Muscle layer of duodenum (tissue), 2 donors: ENCODE results near the gene PLVAP.

Source experiments
- H3K27ac ChIP-seq: one replicate; pipeline ENCODE4 v1.7.0; 2013; ENCODE audit warnings: mild to moderate bottlenecking, low read length
- H3K27me3 ChIP-seq: one replicate; pipeline ENCODE4 v1.7.0; 2013; ENCODE audit warnings: low read depth, mild to moderate bottlenecking, control low read depth, low read length
- H3K36me3 ChIP-seq, 2 donors: one replicate each; pipeline ENCODE4 v1.7.0; 2013; ENCODE audit warnings: low read length in 2 of 2, control low read depth in 1 of 2, mild to moderate bottlenecking in 1 of 2; ENCODE audit not compliant: insufficient read depth in 2 of 2, control insufficient read depth in 1 of 2
- H3K4me1 ChIP-seq, 2 donors: one replicate each; pipeline ENCODE4 v1.7.0; 2013; ENCODE audit warnings: low read length in 2 of 2, mild to moderate bottlenecking in 2 of 2, control low read depth in 1 of 2, moderate library complexity in 1 of 2; ENCODE audit not compliant: insufficient read depth in 2 of 2, control insufficient read depth in 1 of 2
- H3K4me3 ChIP-seq, 2 donors: one replicate each; pipeline ENCODE4 v1.7.0; 2013; ENCODE audit warnings: low read length in 2 of 2, low read depth in 1 of 2, mild to moderate bottlenecking in 1 of 2
- H3K9me3 ChIP-seq, 2 donors: one replicate each; pipeline ENCODE4 v1.7.0; 2013; ENCODE audit warnings: low read length in 2 of 2, control low read depth in 1 of 2, mild to moderate bottlenecking in 1 of 2; ENCODE audit not compliant: control insufficient read depth in 1 of 2
- donor health status: healthy.

The PLVAP gene

GRCh38 chr19:17309965-17310461 is 67.1 kb downstream of the PLVAP start:
- H3K36me3 ChIP-seq = peaks cover 8 to 20% of the 10 kb centered on the region in 2 donors
- no peaks in the 10 kb centered on the region for H3K9me3 ChIP-seq
- no peaks in the 10 kb centered on the region for H3K27me3 ChIP-seq
- H3K27ac ChIP-seq = peak overlapping the region; percentile 56
- H3K4me3 ChIP-seq = peak overlapping the region; percentile 85 to 89
- H3K4me1 ChIP-seq = peaks cover 16 to 32% of the 10 kb centered on the region in 2 donors

DNA sequence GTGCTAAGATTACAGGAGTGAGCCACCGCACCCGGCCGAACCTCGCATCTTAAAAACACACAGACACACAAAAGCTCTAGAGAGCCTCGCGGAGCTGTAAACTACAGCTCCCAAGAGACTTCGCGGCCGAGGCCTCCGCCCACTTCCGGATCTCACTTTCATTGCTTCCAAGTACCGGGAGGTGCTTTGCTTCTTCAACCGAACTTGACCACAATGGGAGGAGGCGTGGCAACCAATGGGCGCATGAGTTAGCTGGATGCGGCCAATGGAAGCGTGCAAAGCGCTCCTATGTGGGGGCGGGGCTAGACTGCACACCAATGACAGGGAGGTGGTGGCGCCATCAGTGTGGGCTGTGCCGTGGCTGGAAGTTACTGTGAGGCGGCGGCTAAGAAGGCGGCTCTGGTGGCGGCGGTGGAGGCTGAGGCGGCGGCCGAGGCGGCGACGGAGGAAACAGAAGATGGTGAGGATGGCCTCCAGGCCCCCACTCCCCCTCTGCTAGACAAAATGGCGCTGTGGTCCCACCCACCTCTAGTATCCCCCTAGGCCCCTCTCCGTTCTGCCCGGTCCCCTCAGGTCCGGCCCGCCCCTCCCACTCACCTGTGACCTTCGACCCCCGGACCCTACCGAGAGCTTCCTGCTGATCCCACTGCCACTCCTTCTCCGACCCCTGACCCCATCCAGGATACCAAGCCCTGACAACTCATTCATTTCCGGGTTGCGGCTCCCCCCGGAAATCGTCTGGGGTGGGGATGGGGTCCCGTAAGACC is 67.8 kb downstream of the PLVAP start, which contains the start of gene DDA1:
Gene DDA1 (plus strand): TSS at position 366 of the 767 bp plus-strand sequence. CDS start 92 bp downstream, at position 458.
- H3K4me3 ChIP-seq = peak within 1 kb of the TSS; percentile 85 to 89
- peak within 1 kb of the TSS; percentile 56 for H3K27ac ChIP-seq
- peaks cover 4 to 16% of the 10 kb centered on the region in 2 donors for H3K36me3 ChIP-seq
- peaks cover 16 to 38% of the 10 kb centered on the region in 2 donors for H3K4me1 ChIP-seq
- H3K27me3 ChIP-seq = no peaks in the 10 kb centered on the region
- no peaks in the 10 kb centered on the region for H3K9me3 ChIP-seq

- Histone ChIP-seq H3K27me3 (no peaks in the 10 kb centered on the region), H3K9me3 (no peaks in the 10 kb centered on the region), H3K4me3 (no peak overlapping the region), H3K4me1 (peaks cover 16 to 49% of the 10 kb centered on the region in 2 donors), H3K36me3 (peaks cover 0 to 7% of the 10 kb centered on the region in 2 donors), H3K27ac (no peak overlapping the region)
Observed at GRCh38 chr19:17307876-17308377, 69.2 kb downstream of the PLVAP start.

DNA sequence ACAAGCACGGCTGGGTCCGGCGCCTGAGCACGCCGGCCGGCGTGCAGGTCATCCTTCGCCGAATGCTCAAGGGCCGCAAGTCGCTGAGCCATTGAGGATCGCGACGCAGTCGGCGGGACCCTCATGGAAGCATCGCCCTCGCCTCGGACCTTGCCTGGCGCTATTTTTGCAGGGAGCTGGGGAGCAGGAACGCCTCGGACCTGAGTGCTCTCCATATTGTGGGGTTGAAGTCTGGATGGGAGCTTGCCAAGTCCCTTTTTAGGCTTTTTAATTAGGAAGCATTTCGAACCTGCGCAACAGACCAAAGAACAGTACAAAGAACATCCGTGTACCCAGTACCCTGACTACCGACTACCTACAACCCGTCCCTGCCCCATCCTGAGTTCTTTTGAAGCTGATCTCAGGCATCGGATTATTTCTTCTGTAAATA is 70.8 kb downstream of the PLVAP start:
- Histone ChIP-seq H3K27ac (peak overlapping the region; percentile 88), H3K9me3 (no peaks in the 10 kb centered on the region), H3K27me3 (no peaks in the 10 kb centered on the region), H3K4me1 (peaks cover 22 to 49% of the 10 kb centered on the region in 2 donors), H3K4me3 (peak overlapping the region; percentile 72 to 92), H3K36me3 (no peaks in the 10 kb centered on the region)

DNA sequence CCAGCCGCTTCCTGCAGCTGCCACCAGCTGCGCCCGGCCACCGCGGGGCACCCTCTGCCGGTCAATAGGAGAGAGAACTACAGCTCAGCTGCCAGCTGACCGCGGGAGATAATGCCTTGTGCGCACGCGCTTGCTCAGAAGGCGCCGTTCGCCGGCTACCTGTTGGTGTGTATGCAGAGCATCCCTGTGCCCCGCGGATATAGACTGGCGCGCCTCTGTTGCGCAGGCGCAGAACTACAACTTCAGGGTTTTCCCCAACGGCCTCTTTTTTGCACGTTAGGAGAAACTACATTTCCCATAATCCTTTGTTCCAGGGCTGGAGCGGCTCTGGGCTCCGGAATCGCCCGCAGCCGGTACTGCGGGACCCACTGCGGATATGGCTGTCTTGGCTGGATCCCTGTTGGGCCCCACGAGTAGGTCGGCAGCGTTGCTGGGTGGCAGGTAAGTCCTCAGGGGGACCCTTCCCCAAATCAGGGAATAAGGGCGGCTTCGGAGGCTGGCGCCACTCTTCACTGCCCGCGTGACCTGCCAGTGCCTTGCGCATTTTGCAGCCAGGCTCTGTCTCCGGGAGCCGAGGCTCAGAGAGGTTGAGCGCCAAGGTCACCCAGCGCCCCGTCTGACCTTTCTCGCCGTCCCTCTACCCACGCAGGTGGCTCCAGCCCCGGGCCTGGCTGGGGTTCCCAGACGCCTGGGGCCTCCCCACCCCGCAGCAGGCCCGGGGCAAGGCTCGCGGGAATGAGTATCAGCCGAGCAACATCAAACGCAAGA is 71.4 kb downstream of the PLVAP start, which contains the start of gene MRPL34:
Gene MRPL34 (plus strand): TSS at position 356 of the 768 bp plus-strand sequence. CDS start 21 bp downstream, at position 377.
- H3K27ac ChIP-seq = peak within 1 kb of the TSS; percentile 88
- H3K4me1 ChIP-seq = peaks cover 21 to 49% of the 10 kb centered on the region in 2 donors
- no peaks in the 10 kb centered on the region for H3K36me3 ChIP-seq
- H3K4me3 ChIP-seq = peak within 1 kb of the TSS; percentile 72 to 92
- no peaks in the 10 kb centered on the region for H3K9me3 ChIP-seq
- H3K27me3 ChIP-seq = no peaks in the 10 kb centered on the region

- H3K27ac ChIP-seq = peak overlapping the region; percentile 88
- H3K36me3 ChIP-seq = no peaks in the 10 kb centered on the region
- H3K4me3 ChIP-seq = peak overlapping the region; percentile 72 to 92
- H3K9me3 ChIP-seq = no peaks in the 10 kb centered on the region
- peaks cover 15 to 44% of the 10 kb centered on the region in 2 donors for H3K4me1 ChIP-seq
- no peaks in the 10 kb centered on the region for H3K27me3 ChIP-seq
Observed at GRCh38 chr19:17305216-17305516, 72.0 kb downstream of the PLVAP start.

GRCh38 chr19:17304386-17305215 is 72.5 kb downstream of the PLVAP start:
- peak overlapping the region; percentile 88 for H3K27ac ChIP-seq

DNA sequence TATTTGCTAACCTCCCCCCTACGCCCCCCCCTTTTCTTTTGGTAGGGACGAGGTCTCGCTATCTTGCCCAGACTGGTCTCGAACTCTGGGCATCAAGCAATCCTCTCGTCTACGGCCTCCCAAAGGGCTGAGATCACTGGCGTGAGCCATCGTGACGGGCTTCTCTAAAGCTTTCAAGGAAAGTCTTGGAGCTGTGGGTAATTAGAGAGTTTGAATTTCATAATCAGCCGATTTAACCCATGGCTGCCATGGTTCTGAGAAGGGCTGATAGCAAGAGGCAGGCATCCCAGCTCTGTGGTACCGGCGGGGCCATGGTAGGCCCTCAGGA is 73.2 kb downstream of the PLVAP start:
- Histone ChIP-seq H3K4me3 (peak overlapping the region in 1 of 2 donors; percentile 79), H3K36me3 (no peaks in the 10 kb centered on the region), H3K27ac (peak overlapping the region; percentile 1), H3K9me3 (no peaks in the 10 kb centered on the region), H3K4me1 (peaks cover 13 to 40% of the 10 kb centered on the region in 2 donors), H3K27me3 (no peaks in the 10 kb centered on the region)

More at GRCh38 chr19:17304386-17305215, 72.5 kb downstream of the PLVAP start:
- Histone ChIP-seq H3K27me3 (no peaks in the 10 kb centered on the region), H3K4me1 (peaks cover 13 to 40% of the 10 kb centered on the region in 2 donors), H3K36me3 (no peaks in the 10 kb centered on the region), H3K4me3 (no peak overlapping the region), H3K9me3 (no peaks in the 10 kb centered on the region)

DNA sequence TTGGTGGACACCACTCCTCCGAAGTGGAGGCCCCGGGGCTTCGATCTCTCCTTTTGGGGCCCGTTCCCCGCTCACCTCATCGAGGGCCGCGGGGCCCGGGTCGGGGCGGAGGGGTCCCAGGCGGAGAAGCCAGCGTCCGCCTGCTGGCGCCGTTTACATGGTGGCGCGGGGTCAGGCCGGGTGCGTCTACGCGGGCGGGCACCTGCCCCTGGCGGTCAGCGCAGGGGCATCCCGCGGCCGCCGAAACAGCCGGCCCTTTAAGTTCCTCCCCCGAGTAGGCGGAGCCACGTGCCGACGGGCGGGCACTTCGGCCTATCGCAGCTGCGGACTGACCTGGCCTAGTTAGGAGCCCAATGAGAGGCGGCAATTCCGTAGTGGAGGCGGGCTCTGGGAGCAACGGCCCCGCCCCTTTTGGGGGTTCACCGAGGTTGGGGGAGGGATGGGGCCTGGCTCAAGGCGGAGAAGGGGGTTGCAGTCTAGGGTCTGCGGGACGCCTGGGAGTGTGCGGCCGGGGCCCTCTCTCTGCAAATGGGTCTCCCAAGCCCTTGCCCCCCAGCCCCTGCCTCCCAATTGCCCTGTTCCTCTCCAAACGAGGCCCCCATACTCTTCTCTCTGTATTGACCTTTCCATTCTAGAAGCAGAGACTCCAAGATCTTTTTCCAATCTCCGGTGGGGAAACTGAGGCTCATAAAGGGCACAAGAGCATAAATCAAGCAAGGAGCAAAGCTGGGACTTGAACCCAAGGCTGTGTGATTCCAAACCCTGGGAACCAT is 73.8 kb downstream of the PLVAP start, which contains the start of gene ABHD8:
Gene ABHD8 (minus strand): TSS at position 259 of the 773 bp plus-strand sequence. CDS start 1,809 bp downstream, outside the sequence.
- peak within 1 kb of the TSS; percentile 48 to 79 for H3K4me3 ChIP-seq
- peaks cover 0 to under 1% of the 10 kb centered on the region in 2 donors for H3K36me3 ChIP-seq
- peak within 1 kb of the TSS; percentile 1 for H3K27ac ChIP-seq
- no peaks in the 10 kb centered on the region for H3K27me3 ChIP-seq
- no peaks in the 10 kb centered on the region for H3K9me3 ChIP-seq
- peaks cover 13 to 40% of the 10 kb centered on the region in 2 donors for H3K4me1 ChIP-seq
